Measurements from ENCODE around the gene FKBP10.

- TF ChIP-seq, protein P1, sequence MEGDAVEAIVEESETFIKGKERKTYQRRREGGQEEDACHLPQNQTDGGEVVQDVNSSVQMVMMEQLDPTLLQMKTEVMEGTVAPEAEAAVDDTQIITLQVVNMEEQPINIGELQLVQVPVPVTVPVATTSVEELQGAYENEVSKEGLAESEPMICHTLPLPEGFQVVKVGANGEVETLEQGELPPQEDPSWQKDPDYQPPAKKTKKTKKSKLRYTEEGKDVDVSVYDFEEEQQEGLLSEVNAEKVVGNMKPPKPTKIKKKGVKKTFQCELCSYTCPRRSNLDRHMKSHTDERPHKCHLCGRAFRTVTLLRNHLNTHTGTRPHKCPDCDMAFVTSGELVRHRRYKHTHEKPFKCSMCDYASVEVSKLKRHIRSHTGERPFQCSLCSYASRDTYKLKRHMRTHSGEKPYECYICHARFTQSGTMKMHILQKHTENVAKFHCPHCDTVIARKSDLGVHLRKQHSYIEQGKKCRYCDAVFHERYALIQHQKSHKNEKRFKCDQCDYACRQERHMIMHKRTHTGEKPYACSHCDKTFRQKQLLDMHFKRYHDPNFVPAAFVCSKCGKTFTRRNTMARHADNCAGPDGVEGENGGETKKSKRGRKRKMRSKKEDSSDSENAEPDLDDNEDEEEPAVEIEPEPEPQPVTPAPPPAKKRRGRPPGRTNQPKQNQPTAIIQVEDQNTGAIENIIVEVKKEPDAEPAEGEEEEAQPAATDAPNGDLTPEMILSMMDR (IDR thresholded peaks at IDR 0.05; ENCODE audit: poor library complexity), result no peak
- TF ChIP-seq EZH2phosphoT487 (IDR thresholded peaks at IDR 0.05; ENCODE audit: low read depth, severe bottlenecking, unreplicated experiment) (no peak), EZH2 (IDR thresholded peaks at IDR 0.05; ENCODE audit: borderline replicate concordance) (no peak)
Observed at GRCh38 chr17:41837761-41838538, 25.1 kb downstream of the FKBP10 start, which contains the start of gene KLHL10.

All from hepatocyte (in vitro differentiated cells).